ENCODE data around the gene FHIT. TPM values are rescaled to one million over a fixed set of nuclear protein-coding genes. Genes with fewer than 3 reads are reported as not detected.

The FHIT gene
- total RNA-seq, 2 donors from 2014 or later, result 10.4 to 15.8 TPM

- no peak overlapping the region for H3K4me3 ChIP-seq
- no peaks in the 10 kb centered on the region for H3K36me3 ChIP-seq (replicated peaks in 1 of 2; ENCODE audit: insufficient read depth in 1 of 2, low read depth in 2 of 2)
- H3K27me3 ChIP-seq, result no peaks in the 10 kb centered on the region
- H3K9me3 ChIP-seq, result no peaks in the 10 kb centered on the region
- ATAC-seq (no peak), DNase-seq (no peak)
- intact Hi-C loops (cut with DNase I), result no loop called here
- H3K27ac ChIP-seq, result no peak overlapping the region
- WGBS, 2 donors, result 92 to 94% methylated on average over 1 of the region's 1 CpG
- TF ChIP-seq CTCF (IDR thresholded peaks at IDR 0.05) (no peak), POLR2A (IDR thresholded peaks at IDR 0.05) (no peak)
- no peaks in the 10 kb centered on the region for H3K4me1 ChIP-seq
Measured at GRCh38 chr3:60754617-60755016, 496.6 kb downstream of the FHIT start.

- no peak overlapping the region for H3K4me3 ChIP-seq
- intact Hi-C loops (cut with DNase I), result no loop called here
- DNase-seq, result no peak
- H3K9me3 ChIP-seq, result no peaks in the 10 kb centered on the region
- TF ChIP-seq POLR2A (IDR thresholded peaks at IDR 0.05), result no peak
- TF ChIP-seq CTCF (IDR thresholded peaks at IDR 0.05), result no peak
- no peaks in the 10 kb centered on the region for H3K4me1 ChIP-seq
- H3K27ac ChIP-seq, result no peak overlapping the region
- no peak for ATAC-seq
- WGBS, 2 donors, result 76 to 84% methylated on average over 3 of the region's 3 CpGs
- no peaks in the 10 kb centered on the region for H3K27me3 ChIP-seq
- H3K36me3 ChIP-seq (replicated peaks in 1 of 2; ENCODE audit: insufficient read depth in 1 of 2, low read depth in 2 of 2), result no peaks in the 10 kb centered on the region
Measured at GRCh38 chr3:60752809-60753208, 498.4 kb downstream of the FHIT start.

DNA sequence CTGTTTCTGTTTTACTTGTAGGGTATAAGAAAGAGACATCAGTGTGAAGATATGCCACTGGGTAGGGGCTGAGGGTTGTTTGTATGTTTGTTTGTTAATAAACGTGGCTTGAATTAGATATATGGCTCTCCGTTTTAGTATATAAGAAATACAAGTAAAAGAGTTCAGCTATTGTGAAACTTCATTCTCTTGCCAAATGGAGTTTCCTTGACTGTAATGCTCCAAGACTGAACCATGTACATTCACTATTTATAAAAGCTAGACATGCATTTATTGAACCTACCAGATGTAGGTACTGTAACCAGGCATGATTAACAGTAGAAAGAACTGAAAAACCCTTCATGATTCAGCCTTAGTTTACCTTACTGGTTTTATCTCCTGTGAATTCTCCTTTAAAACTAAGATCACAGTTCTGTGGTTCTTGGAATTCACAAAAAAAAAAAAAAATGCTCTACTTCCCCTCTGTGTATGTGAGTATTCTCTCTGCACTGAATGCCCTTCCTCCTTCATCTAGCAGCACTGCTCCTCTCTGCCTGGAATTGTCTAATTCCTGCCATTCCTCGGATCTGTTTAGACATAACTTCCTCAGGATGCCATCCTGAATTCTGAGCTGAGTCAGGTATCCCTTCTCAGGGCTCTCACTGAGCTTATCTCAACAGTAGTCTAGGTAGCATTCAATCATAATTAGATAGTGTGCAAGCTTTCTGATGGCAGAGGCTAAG is 504.4 kb downstream of the FHIT start:
- ATAC-seq, result no peak
- DNase-seq, result no peak
- Histone ChIP-seq H3K9me3 (no peaks in the 10 kb centered on the region), H3K27me3 (no peaks in the 10 kb centered on the region), H3K4me3 (no peak overlapping the region), H3K36me3 (replicated peaks in 1 of 2; ENCODE audit: insufficient read depth in 1 of 2, low read depth in 2 of 2) (no peaks in the 10 kb centered on the region), H3K27ac (peak overlapping the region in 3 of 4 donors; percentile 6 to 44 (median 19)), H3K4me1 (no peaks in the 10 kb centered on the region)
- WGBS, 2 donors, result 50 to 63% methylated on average over 3 of the region's 3 CpGs
- TF ChIP-seq POLR2A (IDR thresholded peaks at IDR 0.05) (no peak), CTCF (IDR thresholded peaks at IDR 0.05) (no peak)
- intact Hi-C loops (cut with DNase I), result no loop called here

- TF ChIP-seq CTCF (IDR thresholded peaks at IDR 0.05) (no peak), POLR2A (IDR thresholded peaks at IDR 0.05) (no peak)
- Histone ChIP-seq H3K27me3 (no peaks in the 10 kb centered on the region), H3K9me3 (no peaks in the 10 kb centered on the region), H3K27ac (peak overlapping the region in 3 of 4 donors; percentile 6 to 44 (median 19)), H3K36me3 (replicated peaks in 1 of 2; ENCODE audit: insufficient read depth in 1 of 2, low read depth in 2 of 2) (no peaks in the 10 kb centered on the region), H3K4me3 (no peak overlapping the region), H3K4me1 (no peaks in the 10 kb centered on the region)
- 54 to 79% methylated on average over 8 of the region's 8 CpGs for WGBS, 2 donors
- intact Hi-C loops (cut with DNase I), result no loop called here
- peak; percentile 47 for ATAC-seq
- DNase-seq, result no peak
Measured at GRCh38 chr3:60746043-60746638, 505.1 kb downstream of the FHIT start.
